Muscle of back (tissue), 11 donors: ENCODE data around the gene CHKA. TPM values are rescaled to one million over a fixed set of nuclear protein-coding genes. Genes with fewer than 3 reads are reported as not detected.
"Not testable (repeated sequence)": the region's sequence is repeated elsewhere in the genome, so short reads cannot be mapped to it uniquely, and the experiment has no call there.

Source experiments
- DNase-seq, 3 donors: peaks; one replicate each; pipeline versions ENCODE4 v3.0.0 to v3.0.0-alpha.2; 2013
- polyA plus RNA-seq, 10 donors: library from polyadenylated mRNA; unstranded; fragments of 120-200 nt; gene quantifications; one replicate each; pipeline ENCODE4 v1.2.1, GENCODE V29; 2013; ENCODE audit not compliant: insufficient read length in 10 of 10

Gene CHKA
- polyA plus RNA-seq, 10 donors, result 8.7 to 33.5 (median 14.9) TPM

- no peak for DNase-seq
Observed at GRCh38 chr11:68116974-68117373, 4.2 kb downstream of the CHKA start.

DNA sequence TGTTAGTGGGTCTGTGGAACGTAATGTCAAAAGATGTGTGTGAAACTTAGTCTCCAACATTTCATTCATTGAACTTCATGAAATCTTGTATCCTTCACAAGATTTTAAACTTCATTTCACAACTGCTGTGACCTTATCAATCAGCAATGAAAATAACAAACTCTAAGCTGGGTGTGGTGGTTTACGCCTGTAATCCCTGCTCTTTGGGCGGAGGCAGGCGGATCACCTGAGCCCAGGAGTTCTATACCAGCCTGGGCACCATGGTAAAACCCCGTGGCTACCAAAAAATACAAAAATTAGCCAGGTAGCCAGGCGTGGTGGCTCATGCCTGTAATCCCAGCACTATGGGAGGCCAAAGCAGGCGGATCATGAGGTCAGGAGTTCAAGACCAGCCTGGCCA is 5.1 kb downstream of the CHKA start:
- no peak for DNase-seq

GRCh38 chr11:68115285-68115684 is 5.9 kb downstream of the CHKA start:
- no peak for DNase-seq

DNA sequence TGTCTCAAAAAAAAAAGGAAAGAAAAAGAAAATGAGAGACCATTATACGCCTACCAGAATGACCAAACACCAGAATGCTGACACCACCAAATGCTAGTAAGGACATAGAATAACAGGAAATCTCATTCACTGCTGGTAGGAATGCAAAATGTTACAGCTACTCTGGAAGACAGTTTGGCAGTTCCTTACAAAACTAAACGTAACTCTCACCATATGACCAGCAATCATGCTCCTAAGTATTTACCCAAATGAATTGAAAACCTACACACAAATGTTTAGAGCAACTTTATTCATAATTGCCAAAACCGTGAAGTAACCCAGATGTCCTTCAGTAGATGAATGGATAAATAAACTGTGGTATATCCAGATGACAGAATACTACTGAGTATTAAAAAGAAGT is 7.2 kb downstream of the CHKA start:
- no peak for DNase-seq

DNA sequence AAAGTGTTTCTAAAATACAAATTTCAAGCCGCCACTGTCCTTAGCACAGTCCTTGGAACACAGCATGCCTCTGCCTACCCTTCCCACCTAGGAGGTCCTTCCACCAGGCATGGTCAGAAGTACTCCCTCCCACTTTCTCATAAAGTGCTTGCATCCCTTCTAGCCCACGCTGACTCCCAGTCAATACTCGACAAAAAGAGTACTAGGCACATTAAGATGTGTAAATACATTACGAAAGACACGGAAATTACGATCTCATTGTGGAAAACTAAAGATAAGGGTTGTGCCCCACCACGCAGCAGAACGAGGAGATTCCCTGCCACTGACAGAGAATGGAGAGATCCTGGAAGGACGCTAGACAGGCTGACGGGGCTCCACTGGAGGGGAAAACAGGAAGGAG is 13.5 kb downstream of the CHKA start:
- DNase-seq, result no peak

DNA sequence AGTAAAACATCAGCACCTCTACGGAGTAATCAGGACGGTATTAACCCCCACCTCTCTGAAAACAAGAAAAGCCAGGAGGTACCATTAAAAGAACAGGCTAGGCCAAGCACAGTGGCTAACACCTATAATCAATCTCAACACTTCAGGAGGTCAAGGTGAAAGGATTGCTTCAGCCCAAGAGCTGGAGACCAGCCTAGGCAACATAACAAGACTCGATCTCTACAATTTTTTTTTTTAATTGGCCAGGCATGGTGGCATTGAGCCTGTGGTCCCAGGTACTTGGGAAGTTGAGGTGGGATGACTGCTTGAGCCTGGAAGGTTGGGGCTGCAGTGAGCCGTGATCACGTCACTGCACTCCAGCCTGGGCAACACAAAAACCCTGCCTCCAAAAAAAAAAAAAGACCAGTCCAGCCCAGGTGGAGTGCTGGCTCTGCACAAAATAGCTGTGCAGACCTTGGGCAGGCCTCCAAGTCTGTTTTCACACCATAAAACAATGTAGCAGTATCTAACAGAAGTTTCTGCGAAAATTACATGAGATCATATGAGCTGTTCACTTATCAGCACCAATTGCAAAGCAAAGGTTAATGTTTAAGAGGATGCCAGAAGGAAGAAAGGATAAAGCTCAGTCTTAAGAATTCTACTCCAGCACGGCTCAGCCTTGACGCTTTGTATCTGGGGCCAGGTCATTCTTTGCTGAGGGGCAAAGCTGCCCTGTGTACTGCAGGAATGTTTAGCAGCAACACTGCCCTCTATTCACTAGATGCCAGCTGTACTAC is 14.8 kb downstream of the CHKA start:
- no peak for DNase-seq

DNA sequence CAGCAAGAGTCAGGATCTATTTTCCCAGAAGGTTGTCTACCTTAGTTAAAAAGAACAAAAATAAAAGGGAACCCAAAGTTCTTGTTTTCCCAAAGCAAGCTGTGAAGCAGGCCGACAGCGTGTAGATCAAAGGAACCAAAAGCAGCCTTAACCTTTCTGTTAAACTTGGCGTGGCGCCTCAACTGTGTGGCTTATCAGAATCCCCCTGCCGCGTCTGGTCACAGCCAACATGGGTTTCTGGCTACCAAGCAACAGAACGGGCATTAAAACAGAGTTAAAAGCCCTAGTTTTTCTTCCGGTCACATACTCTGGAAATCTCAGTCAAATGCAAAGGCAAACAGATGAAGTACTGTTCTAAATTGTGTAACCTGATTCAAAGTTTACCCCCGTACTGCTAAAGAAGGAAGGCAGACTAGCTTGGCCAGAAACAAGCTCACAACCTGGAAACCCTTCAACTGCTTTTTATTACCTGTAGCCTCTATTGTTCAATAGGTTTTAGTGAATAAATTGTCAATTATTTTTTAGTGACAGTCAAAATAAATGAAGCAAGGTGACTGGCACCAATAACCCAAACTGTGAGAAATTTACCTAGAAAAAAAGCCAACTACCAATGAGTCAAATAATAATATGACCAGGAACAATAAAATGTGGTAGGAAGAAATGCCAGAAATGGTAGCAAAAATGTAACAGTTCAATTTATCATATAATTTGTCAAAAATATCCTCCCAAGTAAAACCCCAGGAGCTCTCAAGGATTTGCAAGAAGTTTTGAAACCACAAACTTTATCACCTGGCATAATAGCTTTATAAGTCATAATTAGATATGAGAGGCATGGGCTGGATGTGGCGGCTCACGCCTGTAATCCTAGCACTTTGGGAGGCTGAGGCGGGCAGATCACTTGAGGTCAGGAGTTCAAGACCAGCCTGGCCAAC is 21.4 kb downstream of the CHKA start:
- no peak for DNase-seq

GRCh38 chr11:68099057-68099456 is 22.1 kb downstream of the CHKA start:
- DNase-seq, result no peak

DNA sequence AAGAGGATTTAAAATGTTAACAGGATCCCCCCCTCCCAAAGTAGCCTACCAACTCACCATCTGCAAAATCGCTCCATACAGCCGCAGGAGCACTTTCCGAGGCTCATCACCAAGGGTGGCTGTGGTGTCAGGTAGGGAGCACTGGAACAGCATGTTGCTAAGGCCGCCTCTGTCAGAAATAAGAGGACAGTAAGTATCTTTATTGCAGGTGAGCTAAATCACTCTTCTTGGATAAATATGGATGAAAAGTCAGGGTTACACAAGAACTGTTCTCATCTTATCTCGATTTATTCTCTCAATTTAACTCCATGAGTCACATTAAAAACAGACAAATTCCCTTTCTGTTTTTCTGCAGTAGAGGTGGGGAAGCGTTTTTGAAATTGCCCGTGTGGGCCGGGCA is 24.2 kb downstream of the CHKA start:
- DNase-seq, result no peak

GRCh38 chr11:68093565-68093964 is 27.6 kb downstream of the CHKA start:
- DNase-seq, result no peak

DNA sequence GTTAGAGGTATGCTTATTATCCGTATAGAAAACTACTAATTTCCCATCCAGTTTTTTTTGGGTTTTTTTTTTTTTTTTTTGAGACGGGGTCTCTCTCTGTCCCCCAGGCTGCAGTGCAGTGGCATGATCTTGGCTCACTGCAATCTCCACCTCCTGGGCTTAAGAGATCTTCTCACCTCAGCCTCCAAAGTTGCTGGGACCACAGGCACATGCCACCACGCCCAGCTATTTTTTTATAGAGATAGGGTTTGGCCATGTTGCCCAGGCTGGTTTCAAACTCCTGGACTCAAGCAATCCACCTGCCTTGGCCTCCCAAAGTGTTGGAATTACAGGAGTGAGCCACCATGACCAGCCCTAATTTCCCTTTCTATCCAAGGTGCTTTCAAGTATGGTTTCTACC is 28.2 kb downstream of the CHKA start:
- not testable (repeated sequence) for DNase-seq

DNA sequence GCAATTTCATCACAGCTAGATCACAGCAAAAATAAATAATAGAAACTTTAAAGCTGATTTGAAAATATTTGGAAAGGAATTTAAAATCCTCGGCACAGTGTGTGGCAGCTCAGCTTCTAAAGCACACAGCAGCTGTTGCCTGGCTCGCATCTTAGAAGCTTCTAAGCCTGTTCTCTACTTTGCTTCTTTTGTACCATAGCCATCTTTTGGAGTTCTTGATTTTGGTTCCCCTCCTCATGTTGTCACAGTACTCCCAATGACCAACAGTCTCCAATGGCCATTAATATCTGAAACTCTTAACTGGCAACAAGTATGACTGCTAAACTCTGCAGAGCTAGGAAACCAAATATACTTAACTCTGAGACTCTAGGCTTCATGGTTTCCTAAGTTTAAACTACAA is 28.8 kb downstream of the CHKA start:
- no peak for DNase-seq

- DNase-seq, result no peak
Observed at GRCh38 chr11:68090706-68091105, 30.5 kb downstream of the CHKA start.

DNA sequence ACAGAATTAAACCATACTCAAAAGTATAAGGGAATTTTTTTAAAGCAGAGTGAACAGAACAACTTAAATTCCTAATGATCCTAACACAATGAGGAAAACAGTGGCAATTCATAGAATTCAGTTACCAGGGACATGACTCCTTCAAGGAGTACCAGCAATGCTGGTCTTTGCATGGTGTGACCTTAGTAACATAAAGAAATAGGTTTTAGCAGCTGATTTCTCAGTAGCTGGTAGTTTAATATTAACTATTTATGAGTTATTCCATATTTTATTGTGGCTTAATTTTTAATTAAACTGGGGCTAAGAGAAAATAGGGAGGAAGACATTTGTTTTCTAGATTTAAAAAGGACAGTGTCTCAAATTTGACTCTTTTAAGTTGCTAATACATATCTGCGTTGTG is 30.9 kb downstream of the CHKA start:
- no peak for DNase-seq

- no peak for DNase-seq
Observed at GRCh38 chr11:68089679-68090078, 31.5 kb downstream of the CHKA start.

DNA sequence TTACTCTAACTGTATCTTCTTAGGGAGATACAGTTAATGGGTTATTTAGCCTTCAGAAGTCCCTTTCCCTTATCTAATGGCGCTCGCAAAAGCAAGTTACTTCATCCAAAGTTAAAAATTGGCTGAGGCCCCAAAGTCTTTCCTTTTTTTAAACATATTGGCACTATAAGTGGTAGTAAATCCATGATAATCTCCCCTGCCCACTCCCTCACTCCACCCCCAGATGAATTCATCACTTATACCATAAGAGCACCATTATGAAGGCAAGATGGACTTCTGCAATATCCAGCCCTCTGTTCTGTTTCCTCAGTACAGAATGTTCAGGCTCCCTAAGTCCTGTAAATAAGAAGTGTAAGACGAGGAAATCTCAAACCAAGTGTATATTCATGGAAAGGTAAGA is 37.7 kb downstream of the CHKA start:
- no peak for DNase-seq

DNA sequence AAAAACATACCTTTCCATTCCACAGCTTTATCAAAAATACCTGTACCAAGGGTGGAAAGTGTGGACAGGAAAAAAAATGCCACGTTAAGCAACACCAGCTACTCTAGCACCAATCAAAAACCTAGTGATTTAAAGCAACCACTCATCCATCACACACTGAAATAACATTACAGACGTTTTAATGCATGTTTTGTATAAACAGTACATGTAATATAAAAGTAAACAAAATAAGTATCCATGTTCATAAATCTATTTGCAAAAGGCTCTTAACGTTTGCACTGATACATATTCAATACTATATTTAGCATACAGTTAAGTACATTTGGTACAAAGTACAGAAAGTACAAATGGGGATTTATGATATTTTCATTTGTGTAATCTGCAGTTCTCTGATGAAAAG is 38.7 kb downstream of the CHKA start:
- DNase-seq, result no peak

GRCh38 chr11:68081691-68082090 is 39.5 kb downstream of the CHKA start:
- DNase-seq, result no peak

DNA sequence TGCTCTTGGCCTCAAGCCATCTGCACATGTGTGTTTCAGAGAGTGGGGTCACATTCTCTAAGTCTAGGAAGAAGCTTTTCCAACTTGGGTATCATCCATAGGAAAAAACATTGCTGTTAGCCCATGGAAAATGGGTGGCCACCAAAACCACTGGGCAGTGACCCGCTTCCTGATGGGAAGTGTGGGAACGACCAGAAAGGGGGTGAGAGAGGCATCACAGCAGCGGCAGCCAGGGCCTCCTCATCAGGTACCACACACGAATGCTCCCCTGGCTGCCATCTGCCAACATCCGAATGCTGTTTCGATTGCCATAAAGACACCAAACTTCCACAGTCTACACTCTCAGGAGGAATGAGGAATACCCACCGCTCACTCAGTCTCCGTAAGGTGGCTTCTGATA is 40.3 kb downstream of the CHKA start:
- DNase-seq, result no peak

- no peak for DNase-seq
Observed at GRCh38 chr11:68077617-68078582, 43.3 kb downstream of the CHKA start.

DNA sequence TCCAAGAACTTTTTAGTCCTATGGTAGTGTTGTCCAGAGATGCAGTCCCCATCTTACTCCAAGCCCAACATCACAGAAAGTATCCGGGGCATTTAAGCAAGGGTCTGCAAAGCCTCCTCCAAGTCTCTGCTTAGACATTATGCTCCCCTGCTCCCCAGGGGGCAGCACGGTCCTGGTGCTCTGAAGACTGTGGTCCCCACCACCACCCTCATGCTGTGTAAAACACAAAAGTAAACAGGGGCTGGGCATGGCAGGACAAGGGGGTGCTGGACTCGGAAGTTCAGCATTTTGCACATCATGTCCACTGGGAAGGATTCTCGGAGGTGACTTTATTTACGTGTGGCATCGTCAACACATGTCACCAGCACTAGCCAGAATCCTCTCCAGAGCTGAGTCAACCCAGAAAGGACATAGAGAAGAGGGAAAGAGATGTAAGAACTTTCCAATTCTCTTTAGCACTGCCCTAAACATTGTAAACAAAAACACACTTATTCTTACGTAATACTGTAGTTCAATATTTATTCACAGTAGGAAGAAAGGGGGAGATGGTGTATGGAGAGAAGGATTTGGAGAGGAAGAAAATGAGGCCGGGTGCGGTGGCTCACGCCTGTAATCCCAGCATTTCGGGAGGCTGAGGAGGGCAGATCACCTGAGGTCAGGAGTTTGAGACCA is 44.7 kb downstream of the CHKA start:
- DNase-seq, result no peak
